Measurements from ENCODE around the gene LRMDA.

Gene LRMDA

DNA sequence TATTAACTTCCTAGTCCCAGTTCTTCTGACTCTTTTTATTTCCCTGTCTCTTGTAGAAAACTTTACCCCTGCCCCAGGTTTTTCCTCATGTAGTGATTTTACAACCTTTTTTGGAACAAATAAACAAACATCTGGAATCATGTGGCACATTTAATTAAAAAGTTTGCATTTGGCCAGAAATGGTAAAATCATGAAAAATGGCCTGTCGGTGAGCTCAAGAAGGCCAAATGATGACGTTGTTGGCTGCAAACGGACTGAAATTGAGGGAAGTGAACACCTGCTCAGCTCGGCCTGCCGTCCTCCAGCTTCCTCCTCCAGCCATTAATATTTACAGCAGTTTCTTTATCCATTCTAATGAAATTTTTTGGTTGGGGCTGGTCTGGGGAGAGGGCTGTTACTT is 902.8 kb downstream of the LRMDA start:
- no peak for DNase-seq

DNA sequence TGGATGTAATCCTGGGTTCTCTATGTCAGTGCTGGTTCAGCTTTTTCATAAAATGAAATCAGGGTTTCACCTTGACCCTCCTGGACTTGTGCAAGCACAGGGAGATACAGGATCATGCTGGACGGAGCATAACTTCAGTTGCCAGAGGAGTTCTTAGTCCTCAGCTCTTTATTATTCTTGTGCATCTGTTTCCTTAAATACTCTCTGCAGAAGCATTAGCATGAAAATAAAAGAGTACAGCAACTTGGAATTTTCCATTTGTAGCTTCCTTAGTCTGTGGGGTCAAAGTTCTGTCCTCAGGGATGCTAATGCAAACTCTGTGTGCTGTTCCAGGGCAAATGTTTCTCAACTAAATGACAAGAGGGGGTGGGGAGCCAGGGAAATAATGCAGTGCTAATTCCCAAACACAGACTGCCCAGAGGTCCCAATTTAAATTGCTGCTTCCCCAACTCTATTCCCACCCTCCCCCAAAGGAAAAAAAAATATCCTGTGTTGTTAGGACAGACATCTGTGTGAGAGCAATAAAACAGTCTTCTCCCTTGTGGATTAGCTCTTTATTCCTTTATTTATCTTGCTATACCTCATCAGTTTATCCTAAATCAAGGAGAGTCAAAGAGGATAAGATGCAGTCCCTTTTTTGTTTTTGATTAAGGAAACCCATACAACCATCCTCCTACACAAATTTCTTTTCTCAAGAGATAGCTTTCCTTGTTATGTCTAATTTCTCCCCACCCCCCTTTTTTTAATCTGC is 905.0 kb downstream of the LRMDA start:
- DNase-seq, result no peak

DNA sequence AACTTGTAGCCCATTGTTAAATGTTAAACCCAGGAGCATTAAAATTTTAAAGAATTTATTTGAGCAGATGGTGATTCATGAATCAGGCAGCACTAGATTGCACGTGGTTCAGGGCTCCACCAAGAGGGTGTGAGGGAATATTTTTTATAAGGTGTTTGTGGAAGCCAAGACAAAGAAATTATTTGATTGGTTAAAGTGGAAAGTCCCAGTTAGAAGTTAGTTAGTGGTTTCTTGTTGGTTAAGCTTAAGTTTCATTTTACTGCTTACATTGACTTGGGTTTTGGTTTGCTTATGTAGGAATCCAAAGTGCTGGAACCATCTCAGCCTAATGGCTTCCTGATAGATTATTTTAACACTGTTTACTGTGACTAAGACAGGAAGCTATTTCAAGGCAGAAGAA is 906.2 kb downstream of the LRMDA start:
- DNase-seq, result no peak

DNA sequence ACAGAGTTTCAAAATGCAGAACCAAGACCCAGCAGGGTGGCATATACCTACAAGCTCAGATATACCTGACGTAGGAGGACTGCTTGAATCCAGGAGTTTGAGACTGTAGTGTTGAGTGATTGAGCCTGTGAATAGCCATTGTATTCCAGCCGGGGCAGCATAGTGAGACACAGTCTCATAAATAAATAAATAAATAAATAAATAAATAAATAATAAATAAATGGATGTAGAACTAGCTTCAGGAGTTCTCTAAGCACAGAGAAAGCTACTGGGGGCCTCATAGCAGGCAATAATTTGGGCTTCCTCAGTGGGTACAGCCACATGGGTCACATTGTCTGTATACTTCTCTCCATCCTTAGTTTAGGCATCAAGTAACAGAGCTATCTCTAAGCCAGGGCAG is 906.8 kb downstream of the LRMDA start:
- DNase-seq, result no peak

DNA sequence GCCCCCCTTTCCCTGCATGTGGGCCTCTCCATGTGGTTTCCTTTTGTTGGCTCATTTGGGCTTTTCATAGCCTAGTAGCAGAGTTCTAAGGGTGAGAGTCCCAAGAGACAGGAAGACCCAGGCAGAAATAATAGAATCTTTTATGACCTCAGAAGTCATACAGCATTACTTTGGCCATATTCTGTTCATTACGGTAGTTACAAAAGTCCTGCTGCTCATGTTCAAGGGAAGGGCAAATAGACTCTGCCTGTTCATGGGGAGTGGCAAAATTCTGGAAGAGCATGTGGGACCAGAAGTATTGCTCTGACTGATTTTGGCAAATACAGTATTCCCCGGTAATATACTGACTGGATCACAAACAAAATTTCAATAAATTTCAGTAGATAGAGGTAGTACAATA is 910.3 kb downstream of the LRMDA start:
- DNase-seq, result no peak

DNA sequence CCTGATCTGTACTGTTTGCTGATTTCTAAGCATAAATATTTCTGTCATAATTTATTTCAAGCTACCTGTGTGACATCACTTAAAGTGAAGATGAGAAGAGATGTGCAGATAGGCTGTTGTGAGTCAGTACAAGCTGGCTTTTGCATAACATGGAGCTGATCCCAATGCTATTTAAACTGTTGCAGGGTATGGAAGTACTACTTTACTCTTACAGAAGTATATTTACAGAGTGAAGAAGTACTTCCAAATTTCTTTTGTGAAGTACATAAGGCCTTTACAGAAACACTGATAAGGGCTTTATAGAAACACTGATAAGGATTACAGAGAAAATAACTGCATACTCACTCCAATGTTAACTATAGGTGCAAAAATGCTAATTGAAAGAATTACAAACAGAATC is 911.6 kb downstream of the LRMDA start:
- DNase-seq, result no peak

DNA sequence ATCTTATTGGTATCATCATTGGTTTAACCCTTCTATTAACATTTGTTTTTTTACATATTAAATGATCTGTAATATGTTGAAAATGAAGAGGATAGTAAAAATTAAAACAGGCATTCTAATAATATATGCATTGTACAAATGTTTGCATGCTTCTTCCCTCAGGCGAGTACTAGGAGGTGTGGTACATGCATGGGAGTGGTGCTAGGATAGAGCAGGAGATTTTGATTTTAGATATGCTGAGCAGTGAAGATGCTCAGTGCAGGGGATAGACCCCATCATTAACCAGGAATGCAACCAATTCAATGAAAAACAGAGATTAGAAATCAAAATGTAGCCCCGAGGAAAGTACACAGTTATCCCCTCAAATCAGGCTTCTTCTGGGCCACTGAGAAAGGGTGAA is 916.4 kb downstream of the LRMDA start:
- DNase-seq, result no peak

DNA sequence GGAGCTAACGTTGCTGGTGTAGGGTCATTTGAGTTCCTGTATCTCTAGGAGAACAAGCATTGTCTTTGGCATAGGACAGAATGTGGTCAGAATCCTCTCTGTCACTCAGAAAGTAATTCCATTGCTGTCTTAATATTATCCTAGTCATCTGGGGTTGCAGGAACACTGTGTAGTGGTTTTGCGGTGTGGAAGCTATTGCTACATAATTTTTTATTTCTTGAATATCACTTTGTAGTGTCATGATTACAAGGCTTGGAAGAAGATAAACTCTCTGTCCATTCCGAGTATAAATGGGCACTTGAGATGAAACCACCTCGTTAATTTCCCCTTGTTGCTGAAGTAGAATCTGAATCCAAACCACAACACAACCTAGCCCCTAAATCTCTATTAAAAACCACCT is 919.2 kb downstream of the LRMDA start:
- no peak for DNase-seq

DNA sequence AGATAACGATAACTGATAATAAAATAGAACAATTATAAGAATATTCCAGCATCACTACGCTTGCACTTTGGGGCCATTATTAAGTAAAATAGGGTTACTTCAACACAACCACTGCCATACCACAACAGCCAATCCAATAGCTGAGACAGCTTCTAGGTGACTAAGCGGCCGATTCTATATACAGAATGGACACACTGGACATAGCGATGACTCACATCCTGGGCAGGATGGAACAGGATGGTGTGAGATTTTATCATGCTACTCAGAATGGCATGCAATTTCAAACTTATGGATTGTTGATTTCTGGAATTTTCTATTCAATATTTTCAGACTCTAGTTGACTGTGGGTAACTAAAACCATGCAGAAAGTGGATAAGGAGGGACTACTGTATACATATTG is 920.9 kb downstream of the LRMDA start:
- DNase-seq, result no peak

DNA sequence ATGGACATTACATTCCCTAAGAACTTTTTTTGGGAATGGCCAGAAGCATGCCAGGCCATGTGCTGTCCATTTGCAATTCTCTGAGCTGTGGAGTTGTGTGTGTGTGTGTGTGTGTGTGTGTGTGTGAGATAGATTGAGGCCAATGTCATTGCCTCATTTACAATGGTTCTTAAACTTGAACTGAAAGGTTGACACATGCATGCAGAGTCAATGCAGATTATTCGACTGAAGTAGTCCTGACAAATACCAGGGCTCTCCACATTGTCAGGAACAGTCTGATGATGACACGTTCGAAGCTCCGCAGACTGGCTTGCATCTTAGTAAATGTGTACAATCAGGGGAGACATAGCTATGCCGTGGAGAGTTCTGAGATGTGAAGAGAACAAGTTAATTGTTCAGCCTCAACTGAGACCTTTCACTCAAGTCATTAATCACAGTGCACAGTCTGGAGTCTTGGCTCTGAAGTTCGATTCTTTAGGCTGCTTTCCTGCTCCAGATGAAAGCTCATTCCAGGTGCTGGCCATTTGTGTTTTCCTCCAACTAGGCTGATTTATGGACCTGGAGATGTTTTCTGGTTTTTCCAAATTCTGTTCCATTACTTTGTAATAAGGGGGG is 921.9 kb downstream of the LRMDA start:
- no peak for DNase-seq

DNA sequence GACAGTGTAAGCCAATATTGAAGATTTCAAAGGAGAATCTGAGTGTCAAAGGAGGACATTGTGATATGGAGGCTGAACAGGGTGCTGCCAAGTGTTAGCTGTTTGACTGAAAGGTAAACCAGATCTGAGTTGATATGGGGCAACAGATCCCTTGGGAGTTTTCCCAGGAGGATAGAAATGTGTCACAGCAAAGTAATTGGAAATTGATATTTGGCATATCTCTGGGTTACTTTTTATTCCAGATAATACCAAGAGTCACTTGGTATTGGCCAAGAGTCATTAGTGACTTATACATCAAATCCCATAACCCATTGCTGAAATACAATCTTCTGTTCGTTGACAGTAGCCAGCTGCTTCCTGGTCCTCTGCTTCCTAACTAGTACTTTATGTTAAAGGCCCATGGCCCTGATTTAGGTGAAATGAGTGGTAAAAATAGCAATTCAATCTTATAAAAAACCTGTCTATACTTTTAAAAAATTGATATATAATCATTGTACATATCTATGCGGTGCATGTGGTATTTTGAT is 922.9 kb downstream of the LRMDA start:
- DNase-seq, result no peak

DNA sequence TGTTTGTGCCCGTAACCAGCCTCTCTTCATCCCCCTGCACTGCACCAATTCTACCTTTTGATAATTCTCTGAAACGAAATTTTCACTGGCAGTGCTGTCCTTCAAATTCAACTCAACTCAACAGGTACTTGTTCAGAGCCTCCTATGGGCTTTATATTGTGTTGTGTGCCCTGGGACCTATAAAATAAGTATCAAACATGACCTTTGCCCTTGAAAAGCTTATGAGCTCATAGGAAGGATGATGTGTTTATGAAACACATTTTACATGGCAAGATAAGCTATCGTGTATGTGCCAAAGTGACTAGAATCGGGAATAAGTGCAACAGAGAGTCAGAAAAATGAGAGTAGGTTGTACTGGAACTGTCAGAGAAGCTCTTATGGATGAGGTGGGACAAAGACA is 923.5 kb downstream of the LRMDA start:
- no peak for DNase-seq

DNA sequence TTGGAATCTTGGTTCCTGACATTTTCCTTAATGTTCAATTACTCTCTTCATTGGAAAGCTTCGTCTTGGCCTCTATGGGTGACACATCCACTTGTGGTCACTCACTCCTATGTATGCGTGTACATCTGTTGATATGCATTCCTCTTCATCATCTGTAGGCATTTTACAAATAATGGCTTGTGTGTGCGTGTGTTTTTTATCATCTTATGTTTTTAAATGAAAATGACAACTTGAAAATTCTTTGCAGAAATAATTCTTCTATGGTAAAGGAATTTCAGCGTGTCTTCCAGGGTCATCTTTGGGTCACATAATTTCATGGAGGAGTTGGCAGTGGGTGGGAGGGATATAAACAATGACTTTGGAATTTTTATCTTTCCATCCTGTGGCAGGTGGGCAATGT is 925.1 kb downstream of the LRMDA start:
- no peak for DNase-seq

DNA sequence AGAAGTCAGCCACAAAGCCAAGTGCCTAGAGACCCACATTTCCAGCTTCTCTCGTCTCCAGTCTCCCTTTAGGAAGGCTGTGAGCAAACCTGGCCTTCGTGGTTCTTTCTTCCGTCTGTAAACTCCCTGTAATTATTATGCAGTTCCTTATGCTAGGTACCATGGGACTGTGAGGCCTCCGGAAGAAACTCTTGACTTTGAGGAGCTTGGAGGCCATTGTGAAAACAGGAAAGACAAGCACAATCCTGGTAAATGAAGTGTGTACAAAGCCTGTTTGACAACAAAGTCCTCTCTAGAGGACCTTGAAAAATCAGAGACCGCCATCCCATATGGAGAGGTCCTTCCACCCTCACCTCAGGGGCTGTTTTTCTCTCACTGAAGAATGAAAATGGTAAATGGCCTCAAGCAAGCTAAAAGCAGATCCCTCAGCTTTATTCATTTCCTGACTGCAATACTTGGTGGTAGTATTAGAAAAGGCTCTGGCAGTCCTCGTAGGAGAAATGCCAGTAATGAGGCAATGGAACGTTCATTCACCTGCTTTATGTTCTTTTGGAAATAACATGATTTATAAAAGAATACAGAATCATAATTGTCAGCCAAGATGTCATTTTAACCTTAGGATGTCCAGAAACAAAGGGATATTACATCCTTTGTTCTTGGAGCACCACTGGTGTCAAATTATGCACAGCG is 926.4 kb downstream of the LRMDA start:
- DNase-seq, result no peak

DNA sequence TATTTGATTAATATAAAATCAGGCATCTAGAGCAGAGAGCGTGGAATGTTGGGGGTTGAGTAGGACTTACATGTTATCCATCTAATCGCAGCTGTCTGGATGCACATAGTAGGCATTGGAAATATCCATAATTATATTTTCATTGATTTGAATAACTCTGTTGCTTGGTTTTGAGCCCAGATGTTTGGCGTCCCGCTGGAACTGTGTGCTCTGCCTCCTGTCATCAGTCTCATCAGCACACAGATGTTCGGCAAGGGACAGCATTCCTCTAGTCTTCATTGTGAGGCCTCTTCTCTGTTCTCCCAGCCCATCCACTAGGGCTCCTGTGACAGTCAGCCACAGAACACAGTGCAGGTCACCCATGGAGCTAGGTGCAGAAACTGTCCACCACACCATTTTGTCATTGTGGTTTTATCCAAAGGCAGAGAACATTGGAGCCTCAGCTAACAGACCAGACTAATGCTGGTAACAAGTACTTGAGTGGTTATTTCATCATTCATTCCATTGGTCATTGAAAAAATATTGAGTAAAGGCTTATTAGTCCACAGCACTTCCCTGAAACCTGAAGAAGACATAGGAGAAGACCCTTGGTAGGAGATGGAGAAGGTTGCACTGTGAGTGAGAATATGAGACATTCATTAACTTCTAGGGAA is 927.4 kb downstream of the LRMDA start:
- DNase-seq, result no peak

DNA sequence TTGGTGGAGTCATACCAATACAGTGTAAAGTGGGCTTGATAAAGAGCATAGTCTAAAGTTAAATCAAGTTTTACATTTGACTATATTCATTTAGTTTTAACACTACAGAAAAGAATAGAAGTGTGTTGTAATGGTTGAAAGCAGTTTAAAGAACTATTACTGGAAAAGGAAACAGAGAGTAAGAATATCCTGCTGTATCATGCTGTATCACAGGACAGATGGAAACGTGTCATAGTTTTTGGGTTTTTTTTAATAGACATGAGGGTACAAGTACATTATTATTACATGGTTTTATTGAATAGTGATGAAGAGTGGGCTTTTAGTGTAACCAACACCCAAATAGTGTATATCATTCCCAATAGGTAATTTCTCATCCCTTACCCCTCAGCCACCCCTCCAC is 944.3 kb downstream of the LRMDA start:
- no peak for DNase-seq

DNA sequence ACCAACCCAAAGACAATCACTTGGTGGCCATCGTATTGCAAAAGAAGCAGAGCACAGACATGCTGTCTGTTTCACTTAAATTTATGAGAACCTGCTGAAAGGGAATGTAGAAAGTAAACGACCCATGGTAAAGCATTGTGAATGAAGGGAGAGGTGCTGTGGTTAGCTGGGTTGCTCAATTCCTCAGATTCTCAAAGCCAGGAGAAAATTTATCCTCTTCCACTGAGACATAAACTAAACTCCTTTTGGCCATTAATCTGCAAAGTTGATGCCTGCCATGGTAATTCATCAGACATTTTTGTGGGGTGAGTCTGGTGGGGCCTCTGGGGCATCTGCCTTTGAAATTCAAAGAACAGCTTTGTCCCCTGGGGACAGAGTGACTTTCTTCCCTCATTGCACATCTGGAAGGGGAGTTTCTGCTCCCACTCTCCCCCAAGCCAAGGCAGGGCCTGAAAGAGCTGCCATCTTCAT is 951.0 kb downstream of the LRMDA start:
- DNase-seq, result no peak

DNA sequence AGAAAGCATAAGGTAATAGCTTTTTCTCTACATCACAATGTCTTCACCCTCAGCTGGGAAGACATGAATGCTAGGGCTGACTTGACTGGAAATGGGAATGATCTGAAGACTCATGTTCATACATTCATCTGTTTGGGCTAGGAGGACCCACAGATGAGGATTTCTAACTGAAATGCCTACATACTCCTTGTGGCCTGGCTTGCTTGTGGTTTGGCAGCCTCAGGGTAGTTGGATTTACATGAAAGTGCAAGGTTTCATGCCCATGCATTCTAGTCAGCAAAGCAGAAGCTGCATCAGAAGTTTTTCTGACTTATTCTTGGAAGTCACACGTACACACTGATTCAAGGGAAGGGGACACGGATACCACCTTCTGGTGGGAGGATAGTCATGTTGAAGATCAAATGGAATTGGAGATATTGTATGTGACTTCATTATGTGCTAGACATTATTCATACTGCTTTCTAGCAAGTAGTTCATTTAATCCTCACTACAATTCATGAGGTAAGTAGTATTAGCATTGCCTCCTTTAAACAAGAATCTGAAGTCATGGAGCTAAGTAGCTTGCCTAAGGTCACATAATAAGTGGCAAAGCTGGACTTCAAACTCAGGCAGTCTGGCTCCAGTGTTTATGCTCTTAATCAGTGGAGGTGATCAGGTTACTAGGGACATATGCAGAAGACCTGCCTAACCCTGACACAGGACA is 957.0 kb downstream of the LRMDA start:
- DNase-seq, result no peak

DNA sequence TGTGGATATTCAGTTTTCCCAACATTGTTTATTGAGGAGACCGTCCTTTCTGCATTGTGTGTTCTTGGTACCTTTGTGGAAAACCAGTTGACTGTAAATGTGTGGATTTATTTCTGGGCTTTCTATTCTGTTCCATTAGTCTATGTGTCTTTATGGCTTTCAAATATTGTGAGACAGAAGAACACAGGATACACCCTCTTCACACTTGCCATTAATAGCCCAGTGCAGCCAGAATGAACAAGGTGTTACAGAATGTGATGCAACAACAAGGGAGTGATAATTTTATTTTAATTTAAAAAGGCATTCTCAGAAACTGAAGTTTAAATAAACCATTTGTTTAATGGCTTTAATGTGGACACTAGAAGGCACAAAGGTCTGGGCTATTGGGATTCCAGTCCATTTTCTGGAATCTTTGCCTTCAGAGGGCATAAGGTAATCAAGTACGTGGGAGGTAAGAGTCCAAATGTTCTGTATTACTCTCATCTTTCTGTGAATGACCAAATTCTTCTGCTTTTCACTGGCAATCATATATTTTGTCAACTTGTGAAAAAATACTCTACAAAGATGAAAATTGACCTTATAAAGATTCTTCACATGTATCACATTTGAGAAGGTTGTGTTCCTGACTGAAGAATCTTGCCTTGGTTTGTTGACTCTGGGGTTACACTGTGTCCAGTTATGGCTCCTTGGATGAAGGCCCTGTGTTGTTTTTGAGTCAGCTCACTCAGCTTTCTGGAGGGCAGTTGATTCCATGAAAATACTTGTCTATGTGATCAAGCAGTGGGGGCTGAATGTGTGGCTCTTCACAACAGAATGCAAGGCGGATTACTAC is 962.7 kb downstream of the LRMDA start:
- no peak for DNase-seq

DNA sequence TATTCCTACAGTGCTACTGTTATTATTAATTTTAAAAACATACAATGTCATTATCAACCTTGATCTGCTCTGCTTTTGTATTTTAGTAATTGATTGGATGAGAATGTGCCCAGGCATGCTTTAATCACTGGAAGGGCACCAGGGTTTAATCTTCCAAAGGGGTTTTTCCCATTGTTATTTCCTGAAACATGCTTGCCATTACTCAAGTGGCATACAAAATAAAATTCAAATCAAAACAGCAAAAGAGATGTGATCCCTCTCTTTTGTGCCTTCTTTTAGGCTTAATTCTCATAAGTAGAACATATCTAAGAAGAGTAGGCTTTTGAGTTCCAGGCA is 963.3 kb downstream of the LRMDA start:
- DNase-seq, result no peak

DNA sequence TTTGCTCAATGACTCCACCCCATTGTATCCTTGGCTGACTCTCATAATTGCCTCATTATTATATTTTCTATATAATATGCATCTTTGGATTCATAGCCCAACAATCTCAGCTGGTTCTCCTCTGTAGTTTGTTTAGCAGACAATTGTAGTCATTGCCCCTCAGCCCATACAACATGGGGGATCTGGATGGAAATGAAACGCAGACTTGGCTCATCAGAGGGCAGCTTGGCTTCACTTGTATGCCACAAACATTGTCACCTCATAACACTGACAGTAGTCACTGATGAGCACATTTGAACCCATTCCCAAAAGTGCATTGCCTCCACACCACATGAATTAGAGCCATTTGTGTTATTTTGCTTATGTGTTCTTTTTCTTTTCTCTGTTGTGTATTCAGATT is 963.8 kb downstream of the LRMDA start:
- no peak for DNase-seq

DNA sequence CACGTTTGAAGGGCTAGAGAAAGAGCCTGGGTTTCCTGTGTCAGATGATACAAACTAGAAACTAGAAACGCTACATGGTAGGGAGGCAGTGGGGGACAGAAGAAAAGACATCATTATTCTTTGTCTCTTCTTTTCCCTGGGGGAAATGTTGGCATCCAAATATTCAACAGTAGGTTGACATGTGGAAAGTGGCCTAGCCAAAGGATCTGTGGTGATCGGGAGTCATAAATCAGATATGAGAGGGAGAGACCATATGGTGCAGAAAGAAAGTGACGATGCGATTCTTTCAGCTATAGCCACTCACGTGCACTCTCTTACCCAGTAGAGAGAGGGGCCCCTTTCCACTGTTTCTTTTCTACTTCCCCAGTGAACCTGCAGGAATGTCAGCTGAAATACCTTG is 964.7 kb downstream of the LRMDA start:
- no peak for DNase-seq

Data from CD4-positive, alpha-beta T cell treated with Interleukin-10 for 1 hour (primary cell).